Tibial nerve (tissue), 4 donors: ENCODE data around the gene KCNMA1. TPM values are rescaled to one million over a fixed set of nuclear protein-coding genes. Genes with fewer than 3 reads are reported as not detected.

Experiments used
- DNase-seq, 2 donors: peaks; one replicate each; pipeline ENCODE4 v3.0.0-alpha.2; 2019; ENCODE audit warnings: low spot score in 2 of 2
- H3K27ac ChIP-seq, 4 donors: fragments of 200-600 bp; sonication (generic) in 3 of 4; one replicate each; pipeline ENCODE4 v1.5.1; 2017 to 2019; ENCODE audit warnings: mild to moderate bottlenecking in 1 of 4
- H3K27me3 ChIP-seq, 2 donors: fragments of 200-600 bp; sonication (generic) in 1 of 2; one replicate each; pipeline versions ENCODE4 v1.5.1 to v1.6.0; 2017 to 2019
- H3K36me3 ChIP-seq, 3 donors: fragments of 200-600 bp; sonication (generic); one replicate each; pipeline ENCODE4 v1.5.1; 2018 to 2019
- H3K4me1 ChIP-seq, 4 donors: fragments of 200-600 bp; sonication (generic) in 3 of 4; one replicate each; pipeline ENCODE4 v1.5.1; 2017 to 2019
- H3K4me3 ChIP-seq, 4 donors: fragments of 200-600 bp; sonication (generic) in 3 of 4; one replicate each; pipeline ENCODE4 v1.5.1; 2017 to 2019; ENCODE audit warnings: mild to moderate bottlenecking in 1 of 4, moderate library complexity in 1 of 4
- H3K9me3 ChIP-seq, 4 donors: fragments of 200-600 bp; sonication (generic) in 3 of 4; one replicate each; pipeline ENCODE4 v1.5.1; 2017 to 2019
- EP300 ChIP-seq, 2 donors: sonication (generic); formaldehyde crosslinking; IDR thresholded peaks; one replicate each; pipeline ENCODE4 v1.6.1; 2017; ENCODE audit warnings: antibody characterized with exemption in 2 of 2, mild to moderate bottlenecking in 1 of 2
- POLR2A ChIP-seq, 2 donors: fragments of 450-650 bp; IDR thresholded peaks; one replicate each; pipeline ENCODE4 v1.6.1; 2017; ENCODE audit warnings: antibody characterized with exemption in 2 of 2, mild to moderate bottlenecking in 2 of 2, moderate library complexity in 2 of 2
- WGBS, 2 donors: methylation state at CpG; one replicate each; pipeline ENCODE4 v1.1.5; 2018; 5-methylcytosine and 5-hydroxymethylcytosine counted together
- total RNA-seq, 4 donors: library from RNA; depleted of rRNA; stranded (reverse); fragments of >200 nt; gene quantifications; one replicate each; pipeline ENCODE4 v1.1.0, GENCODE V29; 2016
- TF ChIP-seq, protein P1 (sequence below), 5 experiments: fragments of 200-600 bp in 3 of 5; fragments of 450-650 bp in 2 of 5; sonication (generic) in 3 of 5; IDR thresholded peaks; one replicate each; pipeline ENCODE4 v1.5.1; 2016 to 2019; ENCODE audit warnings: antibody characterized with exemption in 5 of 5, mild to moderate bottlenecking in 3 of 5, moderate library complexity in 2 of 5

KCNMA1 gene
- total RNA-seq, 4 donors from 2014 or later, result 10.2 to 19.9 (median 13.7) TPM

DNA sequence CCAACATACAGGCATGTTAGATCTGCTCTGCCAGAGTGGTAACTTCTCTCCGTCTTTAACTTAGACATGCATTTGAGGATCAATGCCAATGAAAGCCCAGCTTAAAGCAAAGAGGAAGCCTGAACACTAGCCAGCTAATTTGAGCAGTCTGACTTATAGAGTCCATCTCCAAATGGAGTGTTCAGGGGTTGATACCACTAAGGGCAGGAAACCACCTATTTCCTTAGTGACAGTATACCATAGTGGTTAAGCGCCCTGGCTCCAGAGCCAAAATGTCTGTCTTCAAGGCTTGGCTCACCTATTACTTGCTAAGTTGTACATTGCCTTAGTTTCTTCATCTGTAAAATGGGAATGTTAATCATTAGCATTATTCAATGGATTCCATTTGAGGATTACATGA is 678.5 kb downstream of the KCNMA1 start:
- no peak overlapping the region for H3K4me3 ChIP-seq
- no peak for DNase-seq
- no peaks in the 10 kb centered on the region for H3K36me3 ChIP-seq
- no peaks in the 10 kb centered on the region for H3K4me1 ChIP-seq
- H3K27ac ChIP-seq, result no peak overlapping the region
- WGBS, 2 donors, result 89 to 96% methylated on average over 2 of the region's 2 CpGs
- H3K9me3 ChIP-seq, result no peaks in the 10 kb centered on the region
- TF ChIP-seq POLR2A (IDR thresholded peaks at IDR 0.05) (no peak), EP300 (IDR thresholded peaks at IDR 0.05) (no peak)
- TF ChIP-seq, protein P1, sequence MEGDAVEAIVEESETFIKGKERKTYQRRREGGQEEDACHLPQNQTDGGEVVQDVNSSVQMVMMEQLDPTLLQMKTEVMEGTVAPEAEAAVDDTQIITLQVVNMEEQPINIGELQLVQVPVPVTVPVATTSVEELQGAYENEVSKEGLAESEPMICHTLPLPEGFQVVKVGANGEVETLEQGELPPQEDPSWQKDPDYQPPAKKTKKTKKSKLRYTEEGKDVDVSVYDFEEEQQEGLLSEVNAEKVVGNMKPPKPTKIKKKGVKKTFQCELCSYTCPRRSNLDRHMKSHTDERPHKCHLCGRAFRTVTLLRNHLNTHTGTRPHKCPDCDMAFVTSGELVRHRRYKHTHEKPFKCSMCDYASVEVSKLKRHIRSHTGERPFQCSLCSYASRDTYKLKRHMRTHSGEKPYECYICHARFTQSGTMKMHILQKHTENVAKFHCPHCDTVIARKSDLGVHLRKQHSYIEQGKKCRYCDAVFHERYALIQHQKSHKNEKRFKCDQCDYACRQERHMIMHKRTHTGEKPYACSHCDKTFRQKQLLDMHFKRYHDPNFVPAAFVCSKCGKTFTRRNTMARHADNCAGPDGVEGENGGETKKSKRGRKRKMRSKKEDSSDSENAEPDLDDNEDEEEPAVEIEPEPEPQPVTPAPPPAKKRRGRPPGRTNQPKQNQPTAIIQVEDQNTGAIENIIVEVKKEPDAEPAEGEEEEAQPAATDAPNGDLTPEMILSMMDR (IDR thresholded peaks at IDR 0.05), result no peak
- no peaks in the 10 kb centered on the region for H3K27me3 ChIP-seq

DNA sequence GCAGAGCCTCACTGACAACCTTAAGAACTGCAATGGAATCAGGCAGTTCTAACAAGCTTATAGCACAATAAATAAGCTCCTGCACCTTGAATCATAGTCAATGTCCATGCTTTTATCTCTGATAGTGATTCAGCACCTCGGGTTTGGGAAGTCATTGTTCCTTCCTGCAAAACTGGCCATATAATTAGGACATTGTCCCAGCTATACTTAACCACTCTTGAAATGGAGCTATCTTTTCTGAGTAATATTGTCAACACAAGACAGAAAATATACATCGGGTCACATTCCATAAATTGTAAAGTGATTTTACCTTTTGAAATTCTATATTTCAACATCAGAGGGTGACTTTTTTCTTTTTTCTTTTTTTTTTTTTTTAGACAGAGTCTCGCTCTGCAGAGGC is 682.8 kb downstream of the KCNMA1 start:
- Histone ChIP-seq H3K36me3 (no peaks in the 10 kb centered on the region), H3K4me3 (no peak overlapping the region), H3K27me3 (no peaks in the 10 kb centered on the region), H3K27ac (no peak overlapping the region), H3K4me1 (no peaks in the 10 kb centered on the region), H3K9me3 (no peaks in the 10 kb centered on the region)
- TF ChIP-seq, protein P1 (IDR thresholded peaks at IDR 0.05), result no peak
- TF ChIP-seq EP300 (IDR thresholded peaks at IDR 0.05) (no peak), POLR2A (IDR thresholded peaks at IDR 0.05) (no peak)
- WGBS, 2 donors, result 76 to 86% methylated on average over 3 of the region's 3 CpGs
- DNase-seq, result no peak

DNA sequence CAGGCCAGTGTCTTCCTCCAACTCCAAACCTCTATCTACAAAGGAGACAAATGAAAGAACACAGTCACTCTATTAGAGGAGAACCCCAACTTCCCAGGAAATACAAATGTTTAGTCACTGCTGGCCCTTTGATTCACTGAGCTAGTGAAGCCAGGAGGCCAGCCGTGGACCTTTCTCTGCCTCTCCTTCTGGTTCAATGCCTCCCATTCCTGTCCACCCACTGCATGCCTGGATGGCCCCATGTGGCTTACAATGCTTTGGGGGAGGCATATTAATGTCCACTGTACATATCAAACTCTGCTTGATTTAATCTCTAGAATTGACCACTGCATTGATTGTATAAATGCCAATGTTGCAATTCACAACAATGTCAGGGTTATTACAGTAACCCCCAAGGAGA is 687.3 kb downstream of the KCNMA1 start:
- H3K27ac ChIP-seq, result no peak overlapping the region
- DNase-seq, result no peak
- H3K9me3 ChIP-seq, result no peaks in the 10 kb centered on the region
- TF ChIP-seq, protein P1 (IDR thresholded peaks at IDR 0.05), result no peak
- TF ChIP-seq EP300 (IDR thresholded peaks at IDR 0.05), result no peak
- TF ChIP-seq POLR2A (IDR thresholded peaks at IDR 0.05), result no peak
- no peak overlapping the region for H3K4me3 ChIP-seq
- WGBS, 2 donors, result 17 to 38% methylated on average over 1 of the region's 1 CpG
- no peaks in the 10 kb centered on the region for H3K4me1 ChIP-seq
- no peaks in the 10 kb centered on the region for H3K36me3 ChIP-seq
- H3K27me3 ChIP-seq, result no peaks in the 10 kb centered on the region

DNA sequence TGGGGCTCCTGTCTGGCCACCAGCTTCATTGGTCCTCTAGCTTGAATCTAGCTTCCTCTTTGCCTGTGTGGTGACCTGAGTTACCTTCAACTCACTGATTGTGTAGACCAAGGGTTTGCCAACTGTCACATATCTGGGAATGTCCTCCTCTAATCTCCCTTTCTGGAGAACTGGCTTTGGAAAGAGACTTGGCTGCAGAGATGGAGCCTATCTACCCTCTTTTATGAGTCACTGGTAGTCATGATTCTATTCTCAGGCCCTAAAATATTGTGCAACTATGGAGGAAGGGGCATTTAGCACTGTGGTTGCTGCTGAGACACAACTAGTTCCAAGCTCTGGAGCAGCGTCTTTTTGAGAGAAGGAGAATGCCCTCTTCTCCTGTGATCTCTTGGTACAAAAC is 691.3 kb downstream of the KCNMA1 start:
- 82 to 88% methylated on average over 1 of the region's 1 CpG for WGBS, 2 donors
- H3K9me3 ChIP-seq, result no peaks in the 10 kb centered on the region
- no peak for TF ChIP-seq POLR2A (IDR thresholded peaks at IDR 0.05)
- TF ChIP-seq EP300 (IDR thresholded peaks at IDR 0.05), result no peak
- TF ChIP-seq, protein P1 (IDR thresholded peaks at IDR 0.05), result no peak
- no peak overlapping the region for H3K4me3 ChIP-seq
- H3K4me1 ChIP-seq, result no peaks in the 10 kb centered on the region
- H3K27ac ChIP-seq, result no peak overlapping the region
- H3K27me3 ChIP-seq, result no peaks in the 10 kb centered on the region
- no peak for DNase-seq
- H3K36me3 ChIP-seq, result no peaks in the 10 kb centered on the region

DNA sequence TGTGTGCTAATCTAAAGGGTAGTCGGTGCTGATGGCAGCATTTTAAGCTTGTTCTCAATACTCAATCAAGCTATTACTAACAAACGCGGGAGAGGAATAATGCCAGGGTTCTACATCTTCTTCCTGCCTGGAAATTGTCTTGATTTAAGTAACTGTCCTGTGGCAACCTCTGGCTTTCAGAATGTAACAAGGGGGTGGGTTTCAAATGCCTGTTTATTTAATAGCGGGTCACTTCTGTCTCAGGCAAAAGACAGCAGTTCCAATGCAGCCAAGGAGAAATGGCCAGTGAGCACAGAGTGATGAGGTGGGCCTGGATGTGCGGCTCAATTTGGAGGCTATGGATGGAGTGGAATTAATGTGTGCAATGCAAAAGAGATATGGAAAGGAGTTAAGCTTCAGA is 692.4 kb downstream of the KCNMA1 start:
- DNase-seq, result no peak
- Histone ChIP-seq H3K4me1 (no peaks in the 10 kb centered on the region), H3K36me3 (no peaks in the 10 kb centered on the region), H3K9me3 (no peaks in the 10 kb centered on the region), H3K27me3 (no peaks in the 10 kb centered on the region), H3K27ac (no peak overlapping the region), H3K4me3 (no peak overlapping the region)
- 75 to 81% methylated on average over 5 of the region's 5 CpGs for WGBS, 2 donors
- TF ChIP-seq POLR2A (IDR thresholded peaks at IDR 0.05) (no peak), EP300 (IDR thresholded peaks at IDR 0.05) (no peak)
- TF ChIP-seq, protein P1 (IDR thresholded peaks at IDR 0.05), result no peak
